Measurements from ENCODE around the gene DDX10.

The DDX10 gene

DNA sequence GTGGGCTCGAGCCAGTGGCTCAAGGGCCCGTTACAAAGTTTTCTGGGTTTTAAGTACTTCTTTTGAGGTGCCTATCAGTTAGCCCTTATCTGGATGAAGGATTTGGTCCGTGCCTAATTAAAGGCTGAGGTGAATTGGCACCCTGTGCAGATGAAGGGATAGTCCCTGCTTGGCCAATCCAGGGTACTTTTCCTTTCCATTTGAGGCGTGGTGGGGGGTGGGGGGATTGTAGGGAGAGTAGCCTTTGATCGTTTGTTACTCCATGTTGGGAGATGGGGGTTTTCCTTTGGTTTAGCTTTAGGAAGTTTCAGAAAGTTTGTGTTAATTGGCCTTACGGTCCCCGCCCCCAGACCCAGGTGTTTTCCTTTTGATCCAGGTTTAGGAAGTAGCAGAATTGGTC is 170.8 kb downstream of the DDX10 start:
- no peak for DNase-seq

DNA sequence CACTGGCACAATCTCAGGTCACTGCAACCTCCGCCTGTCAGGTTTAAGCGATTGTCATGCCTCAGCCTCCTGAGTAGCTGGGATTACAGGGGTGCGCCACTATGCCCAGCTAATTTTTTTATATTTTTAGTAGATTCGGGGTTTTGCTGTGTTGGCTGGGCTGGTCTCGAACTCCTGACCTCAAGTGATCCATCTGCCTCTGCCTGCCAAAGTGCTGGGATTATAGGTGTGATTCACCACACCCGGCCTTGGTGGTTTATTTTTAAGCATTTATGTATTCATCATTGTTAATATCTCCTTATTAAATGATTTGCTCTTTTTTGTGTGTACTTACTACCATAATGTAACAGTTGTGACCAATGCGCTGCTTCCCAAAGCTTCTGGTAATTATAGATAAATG is 171.7 kb downstream of the DDX10 start:
- DNase-seq: no peak

DNA sequence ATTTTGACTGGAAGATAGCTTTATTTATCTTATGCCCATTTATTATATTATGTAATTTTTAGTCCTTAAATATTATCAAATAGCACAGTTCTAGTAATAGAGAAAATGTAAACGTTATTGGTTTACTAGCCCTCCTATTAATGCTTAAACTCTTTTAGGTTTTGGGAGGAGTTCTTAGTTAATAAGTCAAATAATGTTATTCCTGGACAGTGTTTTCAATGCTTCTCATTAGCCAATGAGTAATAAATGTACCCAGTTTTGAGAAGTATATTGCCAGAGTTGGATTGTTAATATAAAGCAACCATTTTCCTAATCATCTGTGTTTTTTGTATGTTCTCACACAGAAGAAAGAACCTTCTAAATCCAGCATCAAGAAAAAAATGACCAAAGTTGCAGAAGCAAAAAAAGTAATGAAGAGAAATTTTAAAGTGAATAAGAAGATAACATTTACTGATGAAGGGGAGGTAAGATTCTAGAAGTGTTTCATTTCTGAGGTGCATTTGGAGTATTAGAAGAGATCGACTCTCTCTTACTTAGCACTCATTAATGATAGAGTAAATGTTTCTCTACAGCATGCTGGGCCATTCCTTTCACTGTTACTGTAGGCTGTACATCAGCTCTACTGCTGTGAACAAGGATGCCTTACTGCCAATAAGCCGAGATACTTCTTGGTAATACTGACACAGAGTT is 173.4 kb downstream of the DDX10 start:
- DNase-seq: no peak

DNA sequence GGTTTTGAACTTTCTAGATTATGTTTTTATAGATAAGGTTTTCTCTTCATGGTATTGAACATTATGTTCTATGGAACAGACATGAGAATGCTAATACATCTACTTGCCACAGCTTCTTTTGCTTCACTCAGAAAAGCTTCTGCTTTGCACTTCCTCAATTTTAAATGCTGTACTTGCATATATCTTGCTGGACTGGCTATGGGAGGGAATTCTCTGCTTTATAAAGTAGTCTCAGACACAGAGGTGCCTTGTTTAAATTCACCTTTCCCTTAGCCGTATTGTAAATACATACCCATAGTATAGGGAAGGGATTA is 173.9 kb downstream of the DDX10 start:
- no peak for DNase-seq

DNA sequence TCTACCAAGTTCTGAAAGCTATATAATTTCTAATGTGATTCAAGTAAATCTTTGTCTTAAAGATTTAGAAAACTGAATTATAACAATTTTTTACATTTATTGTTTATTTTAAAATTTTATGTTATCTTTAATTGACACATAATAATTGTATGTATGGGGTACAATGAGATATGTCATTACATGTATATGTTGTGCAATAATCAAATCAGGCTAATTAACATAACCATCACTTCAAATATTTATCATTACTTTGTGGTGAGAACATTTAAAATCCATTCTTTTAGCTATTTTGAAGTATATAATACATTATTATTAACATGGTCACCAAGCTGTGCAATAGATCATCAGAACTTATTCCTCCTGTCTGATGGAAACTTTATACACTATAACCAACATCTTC is 181.1 kb downstream of the DDX10 start:
- no peak for DNase-seq

DNA sequence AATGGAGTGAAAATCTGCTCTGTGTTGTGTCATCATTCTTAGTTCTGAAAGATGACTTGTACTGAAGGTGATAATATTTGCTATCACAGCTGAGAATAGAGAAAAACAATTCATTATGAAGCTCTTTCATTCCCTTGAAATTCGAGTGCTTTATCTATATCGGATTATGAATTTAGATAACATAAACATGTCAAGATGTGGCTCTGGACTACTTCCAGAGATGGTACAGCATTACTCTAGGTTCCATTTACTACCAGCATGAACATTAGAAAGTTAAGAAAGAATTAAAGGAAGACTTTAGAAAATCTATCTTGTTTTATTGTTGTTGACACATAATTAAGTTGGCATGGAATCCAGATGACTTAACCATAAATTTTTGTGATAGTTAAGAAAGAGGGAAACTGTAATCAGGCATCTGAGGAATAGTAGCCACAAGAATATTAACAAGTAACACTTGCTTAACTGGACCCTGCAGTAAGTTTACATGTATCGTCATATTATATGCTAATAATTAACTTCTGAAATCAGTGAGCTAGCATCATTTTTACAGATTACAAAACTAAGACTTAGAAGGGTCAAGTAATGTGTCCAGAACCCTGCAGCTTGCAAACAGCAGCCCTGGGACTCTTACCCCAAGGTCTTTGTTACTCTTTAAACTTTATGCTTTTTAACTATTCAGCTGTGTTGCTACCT is 182.6 kb downstream of the DDX10 start:
- no peak for DNase-seq

DNA sequence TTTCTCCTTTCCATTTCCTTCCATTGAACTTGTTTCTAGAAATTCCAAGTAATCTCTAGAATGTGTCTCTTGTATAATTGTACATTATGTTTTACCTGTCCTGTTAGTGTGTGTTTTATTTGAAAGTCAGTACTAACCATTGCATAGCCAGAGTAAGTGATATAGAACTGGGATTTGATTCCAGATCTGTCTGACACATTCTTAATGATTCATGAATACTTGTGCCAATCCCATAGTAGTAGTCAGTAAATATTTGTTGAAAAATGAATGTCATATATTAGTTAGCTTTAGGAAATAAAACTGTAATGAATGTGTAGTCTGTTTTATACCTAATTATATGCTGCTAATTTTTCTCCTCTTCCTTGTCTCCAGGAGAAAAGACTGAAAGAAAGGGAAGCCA is 186.9 kb downstream of the DDX10 start:
- no peak for DNase-seq

DNA sequence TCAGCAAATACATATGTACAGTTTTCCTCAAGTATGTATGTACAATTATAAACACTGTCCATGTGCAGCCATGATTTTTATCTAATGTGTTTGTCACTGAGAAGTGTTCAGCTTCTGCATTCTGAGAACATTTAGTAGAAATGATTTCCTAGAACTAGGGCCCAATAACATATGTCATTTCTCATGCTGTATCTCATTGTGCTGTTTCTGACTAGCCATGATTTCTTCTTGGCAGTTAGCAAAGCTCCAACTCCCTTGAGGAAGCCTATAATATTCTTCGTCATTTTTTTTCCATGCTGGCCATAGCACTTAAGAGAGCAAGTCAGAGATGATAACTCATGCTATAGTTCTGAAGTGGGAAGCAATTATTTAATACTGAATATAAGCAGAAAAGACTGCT is 187.8 kb downstream of the DDX10 start:
- DNase-seq: no peak

DNA sequence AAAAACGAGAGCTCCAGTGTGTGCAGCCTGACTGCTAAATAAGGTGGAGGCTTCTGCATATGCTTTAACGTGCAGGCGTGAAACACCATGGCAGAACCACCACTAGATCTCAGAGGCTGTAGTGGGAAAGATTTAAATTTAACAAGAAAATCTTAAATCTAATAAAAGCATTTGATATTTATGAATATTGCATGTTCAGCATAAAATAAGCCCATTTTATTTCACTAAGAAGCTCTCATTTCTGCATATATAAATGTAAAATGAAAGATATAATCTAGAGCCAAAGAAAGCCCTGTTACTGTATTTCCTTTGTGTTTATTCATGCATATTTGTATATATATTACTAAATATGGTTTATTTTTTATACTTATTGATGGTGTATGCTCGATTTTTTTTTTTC is 188.3 kb downstream of the DDX10 start:
- no peak for DNase-seq

DNA sequence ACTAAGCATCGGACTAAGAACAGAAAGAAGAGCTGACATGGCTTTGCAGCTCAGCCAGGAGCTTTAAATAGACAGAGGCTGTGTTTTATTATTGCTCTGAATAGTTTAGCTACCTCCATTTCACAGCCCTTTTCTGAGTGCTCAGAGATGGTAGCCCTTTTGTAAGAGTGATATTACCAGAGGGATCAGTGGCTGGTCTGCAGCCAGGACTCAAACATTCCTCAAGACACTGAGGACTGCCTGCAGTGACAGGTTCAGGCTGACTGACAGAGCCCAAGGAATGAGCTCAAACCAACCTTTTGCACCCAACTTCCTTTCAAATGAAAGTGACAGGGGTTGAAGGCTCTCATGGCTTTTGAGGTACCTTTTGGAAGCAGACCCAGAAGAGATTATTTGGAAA is 189.0 kb downstream of the DDX10 start:
- DNase-seq: no peak

DNA sequence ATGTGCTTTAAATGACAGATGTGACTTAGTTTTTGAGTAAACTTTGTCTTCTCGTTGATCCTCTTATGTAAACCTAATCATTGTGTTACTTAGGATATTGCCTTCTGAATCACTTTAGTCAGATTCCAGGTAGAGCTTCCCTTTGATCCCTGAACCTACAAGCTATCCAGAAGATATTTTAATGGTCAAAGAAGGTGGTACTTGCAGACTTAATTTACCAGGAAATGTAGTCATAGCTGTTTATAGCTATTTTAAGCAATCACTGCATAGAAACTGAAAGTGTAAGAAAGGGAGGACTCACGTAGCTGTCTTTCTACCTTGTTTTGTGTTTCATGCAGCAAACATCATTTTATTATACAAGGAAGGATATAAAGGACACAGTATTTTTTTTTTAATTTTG is 189.5 kb downstream of the DDX10 start:
- no peak for DNase-seq

DNA sequence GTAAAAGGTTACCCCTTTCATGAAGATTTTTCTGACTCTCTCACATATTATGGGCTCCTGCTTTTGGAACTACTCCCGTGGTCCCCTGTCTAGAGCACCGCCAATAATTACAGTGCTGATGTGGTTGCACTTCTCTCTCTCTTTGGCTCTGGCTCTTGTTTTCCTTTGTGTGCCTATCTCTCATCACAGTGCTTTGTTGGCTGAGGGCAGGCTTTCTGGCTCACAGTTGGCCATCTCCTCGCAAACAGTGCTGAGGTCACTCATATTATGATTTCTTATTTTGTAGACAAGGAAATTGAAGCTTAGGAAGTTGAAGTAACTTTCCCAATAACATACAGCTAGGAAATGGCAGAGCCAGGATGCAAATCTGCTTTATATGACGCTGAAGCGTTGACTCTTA is 192.5 kb downstream of the DDX10 start:
- DNase-seq: no peak

DNA sequence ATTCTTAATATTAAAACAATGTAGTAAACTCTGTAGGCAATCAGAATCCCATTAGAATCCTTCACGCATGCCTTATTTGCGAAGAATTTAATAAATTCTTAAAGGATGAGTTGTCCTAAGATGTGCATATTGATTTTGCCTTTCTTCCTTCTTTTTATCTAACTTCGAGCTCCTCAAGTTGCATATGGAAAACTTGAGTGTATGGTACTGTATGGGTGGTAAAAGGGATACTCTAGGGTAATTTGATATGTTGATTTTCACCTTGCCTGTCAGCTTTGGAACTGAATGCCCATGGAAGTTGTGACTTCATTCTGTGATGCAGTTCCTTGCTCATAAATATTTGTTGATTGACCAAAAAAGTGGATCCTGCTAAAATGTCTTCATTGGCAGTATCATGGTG is 193.8 kb downstream of the DDX10 start:
- no peak for DNase-seq

DNA sequence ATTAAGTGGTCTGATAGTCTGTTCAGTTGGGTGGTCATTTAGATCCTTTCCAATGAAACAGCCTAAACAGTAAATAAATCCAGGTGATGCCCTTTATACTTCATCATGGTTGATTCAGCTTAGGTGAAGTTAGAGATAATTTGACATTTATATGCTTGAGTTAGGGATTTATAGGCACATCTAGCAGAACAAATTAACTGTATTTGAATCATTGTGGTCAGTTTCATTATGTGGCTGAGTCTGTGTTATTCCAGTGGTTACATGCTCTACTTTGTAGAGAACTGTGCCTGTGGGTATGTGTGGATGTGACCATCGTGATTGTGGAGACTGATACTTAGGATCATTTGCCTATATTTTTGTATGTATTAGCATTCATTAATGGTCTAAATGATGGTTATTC is 194.6 kb downstream of the DDX10 start:
- no peak for DNase-seq

DNA sequence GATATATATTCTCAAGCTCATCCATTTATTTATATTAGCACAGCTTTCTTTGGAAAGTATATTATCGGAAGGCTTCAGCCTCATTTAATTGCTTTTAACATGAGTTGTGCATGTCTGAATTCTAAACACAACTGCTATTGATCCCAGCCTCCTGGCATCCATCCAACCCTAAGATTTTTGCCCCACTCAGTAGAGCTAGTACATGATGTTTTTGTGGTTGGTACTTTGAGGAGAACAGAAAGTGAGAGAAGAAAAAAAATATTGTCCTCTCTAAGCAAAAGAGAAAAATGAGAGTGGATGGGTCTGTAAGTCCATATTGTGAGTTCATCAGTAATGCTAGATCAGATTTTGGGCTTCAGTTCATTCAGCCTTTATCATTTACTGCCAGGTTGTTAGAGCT is 198.7 kb downstream of the DDX10 start:
- DNase-seq: no peak

DNA sequence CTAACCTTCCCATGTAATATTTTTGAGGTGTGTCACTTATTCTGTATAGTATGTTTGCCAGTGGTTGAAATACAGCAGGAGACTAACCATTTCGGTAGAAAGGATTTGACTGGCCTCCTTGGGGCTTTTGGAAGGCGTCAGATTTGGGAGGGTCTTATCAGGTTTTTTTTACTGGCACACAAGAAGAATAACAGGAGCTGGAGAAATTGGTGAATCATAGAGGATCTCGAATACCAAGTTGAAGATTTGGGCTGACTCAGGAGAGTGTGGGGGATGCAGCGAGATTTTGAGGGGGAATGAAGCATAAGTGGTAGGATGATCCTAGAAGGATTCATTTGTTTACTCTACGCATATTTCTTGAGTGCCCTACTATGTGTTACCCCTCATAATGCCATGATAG is 200.5 kb downstream of the DDX10 start:
- no peak for DNase-seq

DNA sequence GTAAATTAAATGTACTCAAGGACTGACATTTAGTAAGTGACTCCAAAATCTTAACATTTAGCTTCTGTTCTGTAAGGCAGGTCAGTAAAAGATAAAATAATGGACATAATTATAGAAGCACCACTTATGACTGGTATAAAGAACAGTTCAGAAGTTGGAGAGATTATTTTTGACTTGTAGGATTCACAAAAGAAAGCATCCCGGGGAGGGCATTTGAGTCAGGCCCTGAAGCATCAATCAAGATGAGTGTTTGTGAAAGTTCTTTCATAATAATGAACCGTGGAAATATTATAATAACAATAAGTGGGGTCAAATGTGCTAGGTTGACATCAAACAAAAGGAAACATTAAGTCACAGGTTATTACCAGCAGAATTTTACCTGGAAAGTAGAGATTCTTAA is 201.9 kb downstream of the DDX10 start:
- DNase-seq: no peak

DNA sequence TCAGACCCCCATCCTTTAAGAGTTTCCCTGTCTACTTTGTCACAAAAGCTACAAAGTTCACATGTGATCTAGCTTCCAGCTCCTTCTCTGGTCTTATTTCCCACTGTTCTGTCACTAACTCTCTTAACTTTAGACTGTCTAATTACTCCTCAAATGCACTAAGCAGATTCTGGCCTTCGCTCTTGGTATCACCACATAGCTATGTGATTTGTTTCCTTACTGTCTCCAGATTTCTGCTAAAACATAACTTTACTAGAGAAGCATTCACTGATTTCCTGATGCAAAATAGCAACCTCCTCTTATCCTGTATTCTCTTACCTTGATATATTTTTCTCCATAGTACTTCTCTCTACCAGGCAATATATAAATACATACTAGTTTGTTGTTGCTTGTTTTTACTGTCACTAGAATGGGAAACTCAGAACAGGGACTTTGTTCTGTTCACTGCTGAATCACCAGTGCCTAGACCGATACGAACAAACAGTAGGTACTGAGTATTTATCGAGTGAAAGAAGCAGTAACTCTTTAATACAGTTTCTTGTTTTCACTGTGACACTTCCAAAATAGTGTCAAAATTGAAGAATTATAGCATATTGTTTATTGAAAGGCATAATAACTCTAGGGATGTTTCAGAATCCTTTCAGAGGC is 205.6 kb downstream of the DDX10 start:
- DNase-seq: peak; percentile 83

DNA sequence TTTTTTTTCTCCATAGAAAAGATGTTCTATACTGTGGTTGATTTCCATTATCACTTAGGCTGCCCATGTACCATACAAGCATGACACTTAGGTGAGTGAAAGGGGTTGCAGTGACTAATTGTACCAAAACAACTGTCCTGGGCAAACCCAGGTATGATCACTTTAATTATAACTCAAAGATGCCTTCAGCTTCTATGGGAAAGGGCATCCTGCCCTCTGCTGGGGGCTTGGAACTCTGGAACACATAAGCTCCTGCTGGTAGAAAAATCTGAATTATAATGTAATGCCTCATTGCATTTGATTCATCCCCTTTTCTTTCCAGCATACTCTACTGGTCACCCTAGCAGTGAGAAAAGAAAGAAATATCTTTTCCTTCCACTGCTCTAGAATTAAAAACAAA is 206.3 kb downstream of the DDX10 start:
- DNase-seq: peak; percentile 65

DNA sequence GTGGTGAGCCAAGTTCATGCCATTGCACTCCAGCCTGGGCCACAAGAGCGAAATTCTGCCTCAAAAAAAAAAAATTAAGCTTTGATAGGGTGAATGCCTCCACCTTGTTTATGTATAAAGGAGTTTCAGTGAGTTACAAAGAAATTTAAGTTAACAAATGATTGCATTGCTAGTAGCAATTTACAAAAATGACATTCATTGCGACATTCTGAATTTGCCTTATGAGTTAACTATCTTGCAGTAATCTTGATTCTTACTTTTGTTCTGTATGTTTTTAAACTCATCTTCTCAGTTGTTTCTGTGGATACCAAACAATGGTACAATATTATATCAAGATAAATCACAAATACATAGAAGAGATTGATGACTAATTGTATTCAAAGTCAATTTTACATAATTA is 207.0 kb downstream of the DDX10 start:
- no peak for DNase-seq

DNA sequence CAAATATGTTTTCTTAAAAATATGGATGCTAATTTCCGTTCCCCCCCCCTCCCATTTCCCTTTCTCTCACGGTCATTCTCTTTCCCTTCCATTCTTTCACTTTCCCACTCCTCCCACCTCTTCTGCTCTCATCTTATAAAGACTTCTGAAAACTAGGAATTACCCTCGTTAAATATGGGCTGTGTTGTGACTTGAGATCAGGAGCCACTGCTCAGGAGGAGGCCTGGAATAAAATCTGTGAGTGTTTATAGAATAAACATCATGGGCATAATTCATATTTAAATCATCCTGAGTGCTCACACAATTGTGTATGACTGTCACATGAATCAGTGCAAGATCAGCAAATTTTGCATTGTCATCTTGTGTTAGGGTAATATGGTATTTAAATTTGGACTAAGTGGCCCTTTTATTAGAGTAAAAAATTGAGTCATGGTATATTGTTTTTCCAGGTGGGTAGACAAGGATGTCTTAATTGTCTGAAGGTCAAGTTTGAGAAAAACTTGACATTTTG is 208.0 kb downstream of the DDX10 start:
- DNase-seq: peak; percentile 39

DNA sequence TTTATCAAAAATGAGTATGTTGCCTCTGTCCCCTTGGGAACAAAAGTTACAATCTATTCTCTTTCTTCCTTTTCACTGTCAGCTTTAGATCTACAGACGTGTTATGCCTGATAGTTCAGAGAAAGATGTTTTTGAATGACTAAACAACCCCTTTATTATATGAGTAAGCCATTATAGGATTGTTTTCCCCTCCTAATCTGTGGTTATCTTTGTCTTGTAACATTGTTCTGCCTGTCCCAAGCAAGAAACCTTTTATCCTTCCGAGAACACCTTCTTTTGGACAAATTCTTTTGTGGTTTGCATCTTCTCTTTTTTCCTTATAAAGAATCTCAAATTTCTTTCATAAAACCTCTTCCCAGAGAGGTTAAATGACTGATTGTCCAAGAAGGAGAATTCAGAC is 208.4 kb downstream of the DDX10 start:
- DNase-seq: peak; percentile 49

DNA sequence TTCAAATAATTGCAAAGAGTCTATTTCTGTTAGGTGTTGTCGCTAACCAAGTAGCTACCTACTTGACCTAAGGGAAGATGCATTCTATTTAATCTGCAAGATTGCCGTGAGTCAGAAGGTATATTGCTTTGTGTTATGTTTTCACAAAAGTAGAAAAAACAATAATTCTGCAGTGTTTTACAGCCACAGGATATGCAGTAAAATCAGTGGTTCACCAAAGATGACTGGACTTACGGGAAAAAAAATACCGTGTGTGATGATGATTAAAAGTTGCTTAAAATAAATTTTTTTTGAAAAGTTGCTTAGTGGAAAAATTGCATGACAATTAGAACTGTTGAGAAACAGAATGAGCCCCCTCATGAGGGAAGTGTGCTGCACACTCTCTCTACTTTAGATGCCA is 209.1 kb downstream of the DDX10 start:
- DNase-seq: no peak

DNA sequence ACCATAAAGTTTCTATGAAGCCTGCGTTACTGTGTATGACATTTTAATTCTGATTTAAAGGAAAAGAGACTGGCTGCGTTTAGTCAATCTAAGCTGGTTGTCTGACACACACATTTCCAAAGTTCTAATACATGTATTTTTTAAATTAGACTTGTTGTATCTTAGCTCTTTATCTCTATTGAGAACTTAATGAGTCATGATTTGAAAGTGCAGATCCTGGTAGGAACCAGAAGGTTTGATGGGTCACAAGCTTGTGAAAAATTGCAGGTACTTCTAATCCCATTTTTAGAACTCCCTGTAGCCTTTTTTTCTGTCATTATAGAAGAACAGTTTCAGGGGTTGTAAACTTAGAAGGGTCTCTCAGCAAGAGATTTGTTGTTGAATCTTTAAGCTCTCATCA is 210.3 kb downstream of the DDX10 start:
- no peak for DNase-seq

DNA sequence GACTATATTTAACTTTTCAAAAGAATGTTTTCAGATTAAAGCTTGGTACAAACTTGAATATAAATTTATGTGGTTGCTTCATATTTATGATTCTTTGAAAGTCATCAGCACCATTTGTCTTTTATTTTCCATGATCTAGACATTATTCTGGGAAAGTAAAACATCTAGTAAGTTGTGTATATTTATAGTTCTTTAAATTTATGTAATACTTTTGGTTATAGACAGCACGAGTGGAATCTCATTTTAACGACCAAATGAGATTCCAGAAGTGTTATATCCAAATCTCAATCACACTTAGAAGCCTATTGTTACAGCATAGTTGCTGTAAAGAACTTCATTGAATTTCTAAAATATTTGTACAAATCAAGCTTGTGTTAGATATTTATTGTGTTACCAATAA is 212.3 kb downstream of the DDX10 start:
- DNase-seq: no peak

All from EL (cell line).